ENCODE results near the gene LAMC3.

DNA sequence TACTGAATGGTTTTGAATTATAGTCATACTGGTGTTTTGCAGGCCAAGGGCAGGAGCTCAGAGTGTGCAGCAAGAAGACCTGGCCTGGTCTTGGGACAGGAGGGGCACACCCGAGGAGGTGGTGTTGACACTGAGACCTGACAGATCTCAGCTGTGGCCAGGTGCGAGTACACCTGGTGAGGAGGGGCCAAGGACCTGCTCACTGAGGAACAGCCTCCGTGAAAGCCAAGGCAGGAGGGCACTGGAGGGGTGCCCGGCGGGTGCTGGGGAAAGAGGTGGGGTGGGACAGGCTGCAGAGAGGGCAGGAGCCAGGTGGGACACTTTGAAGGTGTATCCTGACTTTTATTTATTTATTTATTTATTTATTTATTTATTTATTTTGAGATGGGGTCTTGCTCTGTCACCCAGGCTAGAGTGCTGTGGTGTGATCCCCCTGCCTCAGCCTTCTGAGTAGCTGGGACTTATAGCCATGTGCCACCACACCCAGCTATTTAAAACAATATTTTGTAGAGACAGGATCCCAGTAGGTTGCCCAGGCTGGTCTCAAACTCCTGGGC lies 23.3 kb upstream of the LAMC3 start:
- TF ChIP-seq BHLHE40 (IDR thresholded peaks at IDR 0.05; ENCODE audit: borderline replicate concordance) (no peak), FOXK2 (IDR thresholded peaks at IDR 0.05) (no peak), FOXA1 (IDR thresholded peaks at IDR 0.05) (no peak), SP1 (IDR thresholded peaks at IDR 0.05) (no peak), ZNF384 (IDR thresholded peaks at IDR 0.05) (no peak)

Measured in HEK293T (cell line).